GM18507 (cell line): ENCODE measurements around the gene OR10J5.
"Not testable (repeated sequence)": the region's sequence is repeated elsewhere in the genome, so short reads cannot be mapped to it uniquely, and the experiment has no call there.

Source experiments
- DNase-seq: peaks from one replicate; pipeline ENCODE4 v3.0.0; 2011; ENCODE audit warnings: low read depth; ENCODE audit not compliant: insufficient read length; ENCODE audit errors: extremely low spot score
- FAIRE-seq: peaks from 2 replicates; lab custom pipeline; 2011; peaks lifted over from hg19 to GRCh38; lab: Jason Lieb, UNC

Gene OR10J5, protein sequence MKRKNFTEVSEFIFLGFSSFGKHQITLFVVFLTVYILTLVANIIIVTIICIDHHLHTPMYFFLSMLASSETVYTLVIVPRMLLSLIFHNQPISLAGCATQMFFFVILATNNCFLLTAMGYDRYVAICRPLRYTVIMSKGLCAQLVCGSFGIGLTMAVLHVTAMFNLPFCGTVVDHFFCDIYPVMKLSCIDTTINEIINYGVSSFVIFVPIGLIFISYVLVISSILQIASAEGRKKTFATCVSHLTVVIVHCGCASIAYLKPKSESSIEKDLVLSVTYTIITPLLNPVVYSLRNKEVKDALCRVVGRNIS

GRCh38 chr1:159535907-159536306, at the start of gene OR10J5:
OR10J5 (minus strand) TSS chr1:159536007; CDS start chr1:159536007, 0 bp downstream.
- FAIRE-seq (no peak), DNase-seq (no peak)

DNA sequence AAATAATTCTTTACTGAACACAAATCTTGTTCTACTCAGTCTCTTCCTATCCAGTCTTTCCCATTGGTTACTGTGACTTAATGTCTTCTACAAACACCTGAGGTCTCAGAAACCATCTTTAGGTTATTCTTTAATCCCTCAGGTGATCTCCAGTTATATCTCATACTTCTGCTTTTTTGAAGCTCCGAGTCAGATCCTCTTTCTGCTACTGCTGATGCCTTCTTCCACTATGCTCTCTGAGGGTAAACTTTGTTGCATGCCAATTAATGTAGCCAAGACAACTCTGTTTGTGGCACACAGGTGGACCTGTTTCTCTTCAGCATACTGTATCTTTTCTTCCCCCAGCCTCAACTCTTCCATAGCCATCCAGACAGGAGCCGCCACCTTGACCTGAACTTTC, 48.7 kb upstream of the OR10J5 start:
- DNase-seq (no peak), FAIRE-seq (no peak)

DNA sequence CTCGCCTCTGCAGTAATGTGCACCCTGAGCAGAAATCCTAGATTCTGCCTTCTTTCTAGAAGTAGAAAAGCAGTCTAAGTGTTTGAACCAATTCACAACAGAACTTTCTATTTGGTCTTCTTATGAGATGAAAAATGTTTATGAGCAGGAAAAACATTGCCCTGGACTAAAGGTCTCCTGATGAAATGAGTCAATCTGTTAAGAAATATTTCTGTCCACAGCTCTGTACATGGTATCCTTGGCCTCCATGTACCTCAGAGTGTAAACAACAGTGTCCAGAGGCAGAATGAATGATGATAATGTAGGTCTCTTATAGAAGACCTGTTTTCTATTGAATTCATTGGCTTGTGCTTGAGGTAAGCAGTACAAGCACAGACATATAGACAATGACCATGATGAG, 45.6 kb upstream of the OR10J5 start:
- no peak for FAIRE-seq
- no peak for DNase-seq

DNA sequence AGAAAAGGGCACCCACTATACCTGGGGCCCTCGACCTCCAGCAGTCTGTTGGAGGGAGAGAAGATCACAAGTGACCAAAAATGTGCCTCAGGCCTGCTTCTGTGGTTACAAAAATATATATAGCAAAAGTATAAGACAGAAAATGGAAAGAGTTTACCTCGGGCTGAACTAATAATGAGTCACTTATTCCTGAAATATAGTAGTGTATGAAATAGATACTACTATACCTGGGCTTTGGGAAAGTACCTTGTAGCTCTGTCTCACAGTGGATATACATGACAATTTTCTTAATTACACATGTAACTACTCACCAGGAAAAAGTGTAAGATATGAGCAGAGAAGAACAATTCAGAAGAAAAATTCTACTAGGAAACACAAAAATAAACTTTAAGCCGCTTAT, 44.5 kb upstream of the OR10J5 start:
- FAIRE-seq (no peak), DNase-seq (no peak)

- DNase-seq (no peak), FAIRE-seq (no peak)
These were observed 41.6 kb upstream of the OR10J5 start for GRCh38 chr1:159577446-159577845.

DNA sequence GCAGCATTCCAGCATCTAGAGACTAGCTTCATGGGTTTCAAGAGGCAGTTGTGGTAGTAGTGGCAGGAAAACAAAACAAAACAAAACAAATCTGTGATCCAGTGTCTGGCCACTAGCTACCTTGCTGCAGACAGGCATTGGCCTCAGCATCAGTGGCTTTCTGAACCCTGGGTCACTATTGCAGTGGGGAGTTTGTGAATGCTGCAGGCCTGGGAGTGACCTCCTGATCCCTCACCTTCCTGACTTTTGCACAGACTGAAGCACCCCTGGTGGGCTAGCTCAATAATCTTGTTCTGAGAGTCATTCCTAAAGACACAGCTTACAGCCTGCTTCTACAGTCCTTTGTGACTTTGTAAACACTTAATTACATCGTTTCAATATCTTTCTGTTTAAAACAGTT, 26.9 kb upstream of the OR10J5 start:
- FAIRE-seq (no peak), DNase-seq (no peak)

DNA sequence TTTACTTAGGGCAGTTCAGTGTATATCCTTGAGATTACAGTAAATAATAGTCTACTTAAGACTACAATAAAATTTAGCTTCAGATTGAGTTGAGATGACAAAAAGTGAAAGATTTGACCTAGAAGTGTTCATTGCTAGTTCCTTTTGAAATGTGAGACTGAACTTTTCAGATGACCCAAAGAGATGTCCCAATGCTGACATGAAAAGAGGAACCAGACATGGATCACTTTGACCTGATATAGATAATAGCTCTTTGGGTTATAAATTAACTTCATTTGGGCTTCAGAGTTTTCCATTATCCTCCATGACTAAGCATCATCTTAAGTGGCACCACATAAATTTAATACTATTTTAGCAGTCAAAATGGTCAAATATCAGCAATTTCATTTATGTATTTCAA, 25.7 kb upstream of the OR10J5 start:
- FAIRE-seq (no peak), DNase-seq (no peak)

GRCh38 chr1:159560599-159560998, 24.8 kb upstream of the OR10J5 start:
- FAIRE-seq (no peak), DNase-seq (no peak)

- FAIRE-seq (no peak), DNase-seq (no peak)
These were observed 21.1 kb upstream of the OR10J5 start for GRCh38 chr1:159556931-159557369.

GRCh38 chr1:159554696-159555095, 18.9 kb upstream of the OR10J5 start:
- no peak for DNase-seq
- FAIRE-seq = no peak

- FAIRE-seq (no peak), DNase-seq (no peak)
These were observed 18.5 kb upstream of the OR10J5 start for GRCh38 chr1:159554261-159554660.

- no peak for DNase-seq
- FAIRE-seq = no peak
These were observed 12.3 kb upstream of the OR10J5 start for GRCh38 chr1:159548126-159548525.

GRCh38 chr1:159532922-159533321, 2.9 kb downstream of the OR10J5 start:
- FAIRE-seq (no peak), DNase-seq (no peak)

GRCh38 chr1:159524792-159525191, 11.0 kb downstream of the OR10J5 start:
- FAIRE-seq, DNase-seq: not testable (repeated sequence)

GRCh38 chr1:159510229-159510541, 25.6 kb downstream of the OR10J5 start:
- no peak for FAIRE-seq
- DNase-seq = no peak

- FAIRE-seq (no peak), DNase-seq (no peak)
These were observed 26.2 kb downstream of the OR10J5 start for GRCh38 chr1:159509440-159510228.

- no peak for FAIRE-seq
- DNase-seq = no peak
These were observed 26.9 kb downstream of the OR10J5 start for GRCh38 chr1:159508951-159509350.

DNA sequence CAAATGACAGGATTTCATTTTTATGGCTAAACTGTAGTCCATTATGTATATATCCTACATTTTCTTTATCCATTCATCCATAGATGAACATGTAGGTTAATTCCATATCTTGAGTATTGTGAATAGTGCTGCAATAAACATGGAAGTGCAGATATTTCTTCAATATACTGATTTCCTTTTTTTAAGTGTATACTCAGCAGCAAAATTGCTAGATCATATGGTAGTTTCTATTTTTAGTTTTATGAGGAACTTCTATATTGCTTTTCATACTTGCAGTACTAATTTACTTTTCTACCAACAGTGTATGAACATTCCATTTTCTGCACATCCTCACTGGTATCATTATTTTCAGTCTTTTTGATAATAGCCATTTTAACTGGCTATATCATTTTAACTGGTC, 30.1 kb downstream of the OR10J5 start:
- no peak for FAIRE-seq
- no peak for DNase-seq

DNA sequence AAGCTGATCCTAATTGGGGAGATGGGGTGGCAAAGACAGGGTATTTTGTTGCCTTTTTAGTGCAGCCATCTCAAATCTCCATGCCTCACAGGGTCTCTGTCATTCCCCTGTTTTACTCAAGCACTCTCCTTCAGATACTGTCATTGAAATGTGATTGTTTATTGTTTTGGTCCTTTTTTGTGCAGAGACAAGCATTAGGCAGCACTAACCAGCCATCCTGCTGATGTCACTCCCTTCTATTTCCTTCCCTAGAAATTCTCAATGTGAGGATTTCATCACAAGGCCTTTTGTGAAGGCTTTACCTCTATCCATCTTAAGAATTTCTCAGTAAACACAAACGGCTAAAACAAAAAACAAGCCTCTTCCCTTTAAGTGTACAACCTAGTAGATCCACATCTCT, 34.7 kb downstream of the OR10J5 start:
- DNase-seq (no peak), FAIRE-seq (no peak)

DNA sequence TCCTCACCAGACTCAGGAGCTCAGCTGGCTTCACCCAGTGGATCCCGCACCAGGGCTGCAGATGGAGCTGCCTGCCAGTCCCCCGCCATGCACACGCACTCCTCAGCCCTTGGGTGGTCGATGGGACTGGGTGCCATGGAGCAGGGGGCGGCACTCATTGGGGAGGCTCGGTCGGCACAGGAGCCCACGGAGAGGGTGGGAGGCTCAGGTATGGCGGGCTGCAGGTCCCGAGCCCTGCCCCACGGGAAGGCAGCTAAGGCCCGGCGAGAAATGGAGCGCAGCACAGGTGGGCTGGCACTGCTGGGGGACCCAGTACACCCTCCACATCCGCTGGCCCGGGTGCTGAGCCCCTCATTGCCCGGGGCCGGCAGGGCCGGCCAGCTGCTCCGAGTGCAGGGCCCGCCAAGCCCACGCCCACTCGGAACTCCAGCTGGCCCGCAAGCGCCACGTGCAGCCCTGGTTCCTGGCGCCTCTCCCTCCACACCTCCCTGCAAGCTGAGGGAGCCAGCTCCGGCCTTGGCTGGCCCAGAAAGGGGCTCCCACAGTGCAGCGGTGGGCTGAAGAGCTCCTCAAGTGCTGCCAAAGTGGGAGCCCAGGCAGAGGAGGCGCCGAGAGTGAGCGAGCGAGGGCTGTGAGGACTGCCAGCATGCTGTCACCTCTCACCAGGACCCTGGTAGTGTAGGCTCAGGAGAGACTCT, 41.1 kb downstream of the OR10J5 start:
- not testable (repeated sequence) for FAIRE-seq, DNase-seq

- FAIRE-seq (no peak), DNase-seq (no peak)
These were observed 42.5 kb downstream of the OR10J5 start for GRCh38 chr1:159493354-159493753.
